Measurements from ENCODE around the gene MSX1.
"Not testable (repeated sequence)": the region's sequence is repeated elsewhere in the genome, so short reads cannot be mapped to it uniquely, and the experiment has no call there.

Gene MSX1

GRCh38 chr4:4859325-4859798 lies at the start of gene MSX1:
TSS of gene MSX1 (plus strand) at chr4:4859665. CDS start at chr4:4859900, 235 bp downstream.
- peak; percentile 88 for DNase-seq (ENCODE audit: low read depth)

DNA sequence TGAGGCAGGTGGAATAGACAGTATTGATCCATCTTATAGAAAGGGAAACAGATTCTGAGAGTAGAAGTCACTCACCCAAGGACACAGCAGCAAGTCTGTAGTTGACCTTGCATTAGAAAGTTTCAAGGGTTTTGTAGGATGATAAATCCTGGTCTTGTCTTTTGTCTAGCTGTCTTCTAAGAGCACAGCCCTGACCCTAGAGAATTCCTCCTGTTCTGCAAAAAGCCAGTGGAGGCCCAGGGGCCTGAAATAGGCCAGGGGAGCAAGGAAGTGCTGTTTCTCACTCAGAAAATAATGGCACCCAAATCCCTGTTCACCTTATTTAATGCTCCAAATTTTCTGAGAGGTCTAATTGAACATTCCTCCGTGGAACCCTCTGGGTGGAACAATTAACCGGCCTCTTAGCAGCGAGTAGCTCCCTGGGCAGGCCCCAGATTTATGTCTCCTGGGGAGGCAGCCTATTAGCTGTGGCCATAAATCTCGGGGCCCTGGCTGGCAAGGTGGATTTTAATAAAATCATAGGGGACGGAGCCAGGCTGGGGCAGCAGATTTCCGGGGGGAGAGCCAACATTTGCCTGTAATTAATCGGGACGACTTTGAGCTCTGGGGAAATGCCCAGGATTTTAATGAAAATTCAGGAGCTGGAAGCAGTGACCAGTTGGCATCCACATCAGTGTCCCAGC lies 49.2 kb upstream of the MSX1 start:
- no peak for DNase-seq (ENCODE audit: low read depth)

- no peak for DNase-seq (ENCODE audit: low read depth)
Measured at GRCh38 chr4:4810778-4811177, 48.7 kb upstream of the MSX1 start.

- DNase-seq (ENCODE audit: low read depth), result no peak
Measured at GRCh38 chr4:4812145-4812794, 47.2 kb upstream of the MSX1 start.

GRCh38 chr4:4818415-4819212 lies 40.9 kb upstream of the MSX1 start:
- no peak for DNase-seq (ENCODE audit: low read depth)

- no peak for DNase-seq (ENCODE audit: low read depth)
Measured at GRCh38 chr4:4819213-4819606, 40.3 kb upstream of the MSX1 start.

DNA sequence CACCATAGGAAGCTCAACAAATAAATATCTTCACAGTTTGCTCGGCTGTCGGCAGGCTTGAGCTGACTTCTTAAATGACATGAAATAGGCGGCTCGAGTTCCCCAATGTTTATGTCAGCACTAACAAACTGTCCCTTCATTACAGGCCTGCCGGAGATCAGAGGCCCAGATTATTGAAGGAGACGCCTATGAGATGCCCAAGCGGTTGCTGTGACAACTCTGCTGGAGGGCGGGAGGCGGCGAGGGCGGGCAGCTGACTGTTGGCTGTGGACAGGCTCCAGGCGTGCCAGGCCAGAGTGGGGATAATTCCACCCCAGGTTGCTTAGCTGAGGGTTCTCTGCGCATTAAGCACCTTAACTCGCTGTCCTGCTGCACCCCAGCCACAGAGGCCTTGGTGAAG lies 39.2 kb upstream of the MSX1 start:
- DNase-seq (ENCODE audit: low read depth), result no peak

GRCh38 chr4:4820739-4821138 lies 38.7 kb upstream of the MSX1 start:
- DNase-seq (ENCODE audit: low read depth), result no peak

GRCh38 chr4:4821577-4821976 lies 37.9 kb upstream of the MSX1 start:
- no peak for DNase-seq (ENCODE audit: low read depth)

DNA sequence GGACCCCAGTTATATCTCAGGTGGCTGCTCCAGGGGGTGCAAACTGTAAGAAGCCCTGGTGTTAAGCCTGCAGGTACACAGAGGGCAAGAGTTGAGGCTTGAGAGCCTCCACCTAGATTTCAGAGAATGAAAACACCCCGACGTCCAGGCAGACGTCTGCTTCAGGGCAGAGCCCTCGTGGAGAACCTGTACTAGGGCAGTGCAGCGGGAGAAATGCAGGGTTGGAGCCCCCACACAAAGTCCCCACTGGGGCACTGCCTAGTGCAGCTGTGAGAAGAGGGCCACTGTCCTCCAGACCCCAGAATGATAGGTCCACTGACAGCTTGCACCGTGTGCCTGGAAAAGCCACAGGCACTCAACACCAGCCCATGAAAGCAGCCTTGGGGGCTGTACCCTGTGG lies 37.2 kb upstream of the MSX1 start:
- DNase-seq (ENCODE audit: low read depth), result not testable (repeated sequence)

DNA sequence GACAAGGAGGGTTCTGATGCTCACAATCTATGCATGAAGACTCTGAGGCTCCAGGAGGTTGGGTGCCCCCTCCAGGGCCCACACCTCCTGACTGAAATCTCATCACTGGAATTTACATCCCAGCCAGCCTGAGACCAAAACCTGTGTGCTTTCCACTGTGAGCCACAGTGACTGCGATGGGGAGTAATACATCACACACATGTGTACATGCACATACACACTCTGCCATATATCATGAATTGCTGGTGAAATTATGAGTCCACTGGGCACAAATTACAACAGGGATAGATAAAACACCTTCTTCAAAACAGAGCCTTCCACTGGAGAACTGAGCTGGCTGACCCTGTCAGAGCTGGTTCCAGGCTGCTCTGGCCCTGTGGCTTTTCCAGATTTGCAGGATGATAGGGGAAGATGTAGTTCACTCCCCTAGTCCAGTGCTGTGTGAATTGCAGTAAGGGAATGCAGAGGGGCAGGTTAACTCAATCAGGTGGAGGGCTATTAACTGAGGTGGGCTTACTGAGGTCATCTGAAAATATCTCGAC lies 35.8 kb upstream of the MSX1 start:
- DNase-seq (ENCODE audit: low read depth), result no peak

- DNase-seq (ENCODE audit: low read depth), result no peak
Measured at GRCh38 chr4:4824232-4824631, 35.2 kb upstream of the MSX1 start.

GRCh38 chr4:4825431-4825830 lies 34.0 kb upstream of the MSX1 start:
- no peak for DNase-seq (ENCODE audit: low read depth)

DNA sequence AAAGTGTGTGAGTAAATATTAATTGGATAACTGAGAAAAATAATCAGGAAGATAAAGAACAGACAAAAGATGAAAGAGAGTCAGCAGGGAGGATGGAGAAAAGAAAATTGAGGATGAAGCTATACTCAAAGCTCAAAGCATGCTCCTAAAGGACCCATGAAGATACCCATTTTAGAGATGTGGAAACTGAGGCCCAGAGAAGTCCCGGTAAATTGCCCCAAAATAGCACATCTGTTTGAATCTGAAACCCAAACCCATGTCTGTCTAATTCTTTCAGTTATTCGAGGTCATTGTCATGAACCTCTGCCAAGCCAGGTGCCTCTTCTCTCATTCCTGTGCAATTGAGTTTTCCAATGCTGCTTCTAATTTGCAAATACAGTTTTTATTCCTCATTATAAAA lies 29.6 kb upstream of the MSX1 start:
- no peak for DNase-seq (ENCODE audit: low read depth)

GRCh38 chr4:4831266-4831665 lies 28.2 kb upstream of the MSX1 start:
- no peak for DNase-seq (ENCODE audit: low read depth)

DNA sequence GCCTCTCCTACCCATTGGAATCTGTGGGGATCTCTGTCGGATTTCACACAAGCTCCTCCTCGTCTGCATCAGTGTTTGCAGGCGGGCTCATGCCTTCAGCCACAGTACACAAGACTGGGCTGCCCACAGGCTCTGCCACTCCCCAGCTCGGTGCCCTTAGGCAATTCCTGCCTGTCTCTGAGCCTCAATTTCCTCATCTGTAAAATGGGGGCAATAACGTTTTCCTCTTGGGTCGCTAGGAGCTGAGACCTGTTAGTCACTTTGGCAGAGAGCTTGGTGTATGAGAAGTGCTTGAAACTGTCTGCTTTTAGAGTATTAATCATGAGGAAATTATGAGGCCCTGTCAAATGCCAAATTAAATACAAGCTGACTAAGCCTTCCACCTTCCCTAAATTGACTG lies 27.6 kb upstream of the MSX1 start:
- no peak for DNase-seq (ENCODE audit: low read depth)

DNA sequence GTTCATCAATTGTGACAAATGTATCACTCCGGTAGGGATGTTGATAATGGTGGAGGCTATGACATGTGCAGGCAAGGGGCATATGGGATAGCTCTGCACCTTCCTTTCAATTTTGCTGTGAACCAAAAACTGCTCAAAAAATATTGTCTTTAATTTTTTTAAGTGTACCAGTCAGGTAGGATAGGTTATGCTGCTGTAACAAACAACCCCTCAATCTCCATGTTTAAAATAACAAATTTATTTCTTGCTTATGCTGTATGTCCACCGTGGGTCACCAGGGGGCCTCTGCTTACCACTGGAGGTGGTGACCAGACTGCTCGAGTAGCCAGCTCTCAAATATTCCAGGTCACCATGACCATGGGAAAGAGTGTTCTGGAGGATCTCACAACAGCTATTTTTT lies 23.4 kb upstream of the MSX1 start:
- DNase-seq (ENCODE audit: low read depth), result no peak

GRCh38 chr4:4837316-4837715 lies 22.1 kb upstream of the MSX1 start:
- DNase-seq (ENCODE audit: low read depth), result no peak

- no peak for DNase-seq (ENCODE audit: low read depth)
Measured at GRCh38 chr4:4838051-4838935, 21.2 kb upstream of the MSX1 start.

GRCh38 chr4:4838936-4839810 lies 20.3 kb upstream of the MSX1 start:
- DNase-seq (ENCODE audit: low read depth), result no peak

- DNase-seq (ENCODE audit: low read depth), result no peak
Measured at GRCh38 chr4:4840351-4840750, 19.1 kb upstream of the MSX1 start.
